ENCODE data around the gene FAM78A.
"Not testable (repeated sequence)": the region's sequence is repeated elsewhere in the genome, so short reads cannot be mapped to it uniquely, and the experiment has no call there.

FAM78A gene

DNA sequence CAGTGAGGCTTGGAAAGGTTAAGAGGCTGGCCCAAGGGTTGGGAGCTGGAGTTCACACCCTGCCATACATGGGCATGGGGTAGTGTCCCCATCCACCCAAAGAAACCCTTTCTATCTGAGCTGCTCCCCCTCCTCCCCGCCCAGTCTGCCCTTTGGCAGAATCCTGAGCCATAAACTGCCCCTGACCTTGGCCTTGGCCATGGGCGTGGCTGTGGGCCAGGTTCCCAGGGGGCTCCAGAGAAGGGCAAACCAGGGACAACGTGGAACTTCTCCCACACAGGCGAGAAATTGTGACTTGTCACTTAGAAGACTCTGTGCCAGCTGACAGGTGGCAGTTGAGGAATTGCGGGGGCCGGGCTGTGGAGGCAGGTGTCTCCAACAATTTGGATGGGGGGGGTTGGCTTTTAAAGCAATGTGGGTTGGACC, 4.8 kb downstream of the FAM78A start:
- FAIRE-seq = no peak
- no peak for TF ChIP-seq POLR2A (IDR thresholded peaks at IDR 0.05; ENCODE audit: low read depth, low read length)

GRCh38 chr9:131271016-131271273, 5.4 kb downstream of the FAM78A start:
- FAIRE-seq; DNase-seq (ENCODE audit: insufficient read length, low spot score): not testable (repeated sequence)

More for the DNA sequence above, 4.8 kb downstream of the FAM78A start:
- DNase-seq (ENCODE audit: insufficient read length, low spot score) = no peak

DNA sequence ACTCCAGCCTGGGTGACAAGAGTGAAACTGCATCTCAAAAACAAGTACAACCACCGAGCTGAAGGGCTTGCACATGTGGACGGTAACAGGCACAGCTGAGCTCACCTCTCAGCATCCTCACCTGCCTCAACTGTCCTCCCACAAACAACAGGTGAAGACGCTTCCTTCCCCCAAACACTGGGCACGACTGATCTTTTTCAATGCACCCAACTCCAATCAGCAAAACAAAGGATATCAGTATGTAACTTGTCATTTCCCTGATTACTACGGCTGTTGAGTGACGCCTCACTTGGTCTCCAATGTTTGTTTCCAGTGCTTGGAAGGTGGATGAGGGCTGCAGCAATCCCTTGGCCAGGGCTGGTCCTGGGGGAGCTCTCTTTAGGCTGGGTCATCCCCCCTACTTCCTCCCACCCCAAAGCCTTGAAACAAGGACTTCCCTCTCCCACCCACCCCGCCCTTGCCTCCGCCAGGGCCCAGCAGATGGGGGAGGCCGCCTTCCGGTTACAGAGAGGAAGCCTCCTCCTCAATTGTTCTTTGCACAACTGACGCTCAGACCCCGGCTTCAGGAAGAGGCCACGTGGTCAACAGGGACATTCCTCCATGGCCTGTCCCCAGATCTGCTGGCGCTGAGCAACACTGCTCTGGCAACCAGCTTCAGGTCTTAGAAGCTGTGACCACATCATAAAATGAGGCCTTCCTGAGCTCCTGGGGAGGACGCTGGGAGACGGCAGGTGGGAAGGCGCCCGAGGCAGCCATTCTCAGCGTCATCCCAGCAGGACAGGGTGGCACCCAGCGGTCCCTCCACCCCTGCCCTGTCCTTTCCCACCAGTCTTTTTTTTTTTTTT, 5.9 kb downstream of the FAM78A start:
- DNase-seq (ENCODE audit: insufficient read length, low spot score) (no peak), FAIRE-seq (no peak)
- TF ChIP-seq POLR2A (IDR thresholded peaks at IDR 0.05; ENCODE audit: low read depth, low read length) = no peak

- no peak for DNase-seq (ENCODE audit: insufficient read length, low spot score)
- no peak for TF ChIP-seq POLR2A (IDR thresholded peaks at IDR 0.05; ENCODE audit: low read depth, low read length)
- no peak for FAIRE-seq
Observed at GRCh38 chr9:131266266-131267229, 9.8 kb downstream of the FAM78A start.

- TF ChIP-seq POLR2A (IDR thresholded peaks at IDR 0.05; ENCODE audit: low read depth, low read length) = no peak
- FAIRE-seq (no peak), DNase-seq (ENCODE audit: insufficient read length, low spot score) (no peak)
Observed at GRCh38 chr9:131264231-131264630, 12.1 kb downstream of the FAM78A start.

- FAIRE-seq (no peak), DNase-seq (ENCODE audit: insufficient read length, low spot score) (no peak)
- no peak for TF ChIP-seq POLR2A (IDR thresholded peaks at IDR 0.05; ENCODE audit: low read depth, low read length)
Observed at GRCh38 chr9:131263701-131264100, 12.6 kb downstream of the FAM78A start.

DNA sequence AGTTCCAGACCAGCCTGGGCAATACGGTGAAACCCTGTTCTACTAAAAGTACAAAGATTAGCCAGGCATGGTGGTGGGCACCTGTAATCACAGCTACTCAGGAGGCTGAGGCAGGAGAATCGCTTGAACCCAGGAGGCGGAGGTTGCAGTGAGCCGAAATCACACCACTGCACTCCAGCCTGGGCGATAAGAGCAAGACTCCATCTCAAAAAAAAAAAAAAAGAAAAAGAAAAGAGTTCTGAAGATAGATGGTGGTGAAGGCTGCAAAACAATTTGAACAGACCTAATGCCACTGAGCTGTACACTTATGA, 13.3 kb downstream of the FAM78A start:
- not testable (repeated sequence) for FAIRE-seq

DNA sequence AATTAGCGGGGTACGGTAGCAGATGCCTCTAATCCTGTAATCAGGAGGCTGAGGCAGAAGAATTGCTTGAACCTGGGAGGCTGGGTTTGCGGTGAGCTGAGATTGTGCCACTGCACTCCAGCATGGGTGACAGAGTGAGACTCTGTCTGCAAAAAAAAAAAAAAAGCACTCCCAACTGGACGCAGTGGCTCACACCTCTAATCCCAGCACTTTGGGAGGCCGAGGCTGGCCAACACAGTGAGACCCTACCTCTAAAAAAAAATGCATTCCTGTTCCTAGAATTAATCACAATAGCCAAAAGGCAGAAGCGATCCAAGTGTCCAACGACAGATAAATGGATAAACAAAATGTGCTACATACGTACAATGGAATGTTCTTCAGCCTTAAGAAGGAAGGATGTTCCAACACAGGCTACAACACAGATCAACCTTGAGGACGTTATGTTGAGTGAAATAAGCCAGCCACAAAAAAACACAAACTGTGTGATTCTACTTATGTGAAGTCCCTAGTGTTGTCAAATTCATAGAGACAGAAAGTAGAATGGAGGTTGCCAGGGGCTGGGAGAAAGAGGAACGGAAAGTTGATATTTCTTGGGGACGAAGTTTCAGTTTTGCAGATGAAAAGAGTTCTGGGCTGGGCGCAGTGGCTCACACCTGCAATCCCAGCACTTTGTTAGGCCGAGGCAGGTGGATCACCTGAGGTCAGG, 13.8 kb downstream of the FAM78A start:
- TF ChIP-seq POLR2A (IDR thresholded peaks at IDR 0.05; ENCODE audit: low read depth, low read length) = no peak
- FAIRE-seq (no peak), DNase-seq (ENCODE audit: insufficient read length, low spot score) (no peak)

More for the DNA sequence above, 13.3 kb downstream of the FAM78A start:
- not testable (repeated sequence) for DNase-seq (ENCODE audit: insufficient read length, low spot score)

GRCh38 chr9:131260751-131261452, 15.4 kb downstream of the FAM78A start:
- FAIRE-seq = no peak
- TF ChIP-seq POLR2A (IDR thresholded peaks at IDR 0.05; ENCODE audit: low read depth, low read length) = no peak
- DNase-seq (ENCODE audit: insufficient read length, low spot score) = no peak

DNA sequence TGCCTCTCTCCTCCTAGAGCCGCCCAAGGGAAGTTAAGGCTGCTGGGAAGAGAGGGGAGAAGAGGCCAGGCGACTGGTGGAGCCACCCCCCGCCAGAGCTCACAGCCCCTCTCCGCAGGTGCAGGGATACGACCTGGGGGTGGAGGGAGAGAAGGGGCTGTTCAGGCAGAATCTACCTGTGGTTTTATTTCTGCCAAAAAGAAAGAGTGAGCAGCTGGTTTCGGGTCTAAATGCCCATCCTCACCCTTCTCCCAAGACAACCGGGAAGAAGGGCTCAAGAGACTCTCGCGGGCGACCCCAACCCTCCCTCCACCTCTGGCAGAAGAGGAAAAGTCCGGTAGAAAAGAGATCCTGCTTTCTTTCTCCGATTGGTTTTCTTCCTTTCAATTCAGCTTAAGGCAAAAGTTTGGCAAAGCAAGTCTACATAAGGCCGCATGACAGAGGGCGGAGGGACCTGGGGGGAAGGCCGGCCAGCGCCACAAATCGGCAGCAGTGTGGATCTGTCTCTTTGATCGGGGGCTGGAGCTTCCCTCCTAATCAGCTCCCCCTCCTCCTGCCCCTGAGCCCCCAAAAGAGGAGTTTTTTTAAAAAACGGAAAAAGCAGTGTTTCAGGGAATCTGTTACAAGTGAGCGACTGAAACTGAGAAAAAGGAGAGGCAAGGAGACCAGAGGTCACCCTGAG, 16.3 kb downstream of the FAM78A start:
- TF ChIP-seq POLR2A (IDR thresholded peaks at IDR 0.05; ENCODE audit: low read depth, low read length) = no peak
- no peak for FAIRE-seq
- no peak for DNase-seq (ENCODE audit: insufficient read length, low spot score)

DNA sequence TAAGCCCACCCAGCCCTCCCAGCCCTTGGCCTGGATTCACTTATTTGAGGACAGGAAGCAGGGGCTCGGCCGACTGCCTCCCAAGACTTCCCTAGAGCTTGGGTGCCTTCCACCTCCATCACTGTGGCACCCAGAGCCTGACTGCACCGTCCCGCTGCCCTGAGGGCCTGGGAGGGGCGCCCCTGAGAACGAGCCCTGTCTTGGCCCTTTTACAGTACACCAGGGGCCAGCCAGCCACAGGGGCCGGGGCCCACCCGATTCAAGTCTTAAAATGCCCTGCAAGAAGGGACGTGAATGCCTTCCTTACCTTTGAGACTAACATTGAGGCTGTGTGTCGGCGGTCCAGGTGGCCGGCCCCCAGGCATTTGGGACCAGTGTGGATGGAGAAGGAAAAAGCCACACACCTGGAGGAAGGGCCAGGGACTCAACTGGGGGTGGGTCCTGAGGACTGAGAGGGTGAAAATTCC, 16.8 kb downstream of the FAM78A start:
- no peak for TF ChIP-seq POLR2A (IDR thresholded peaks at IDR 0.05; ENCODE audit: low read depth, low read length)
- FAIRE-seq = no peak
- DNase-seq (ENCODE audit: insufficient read length, low spot score) = no peak

GRCh38 chr9:131258698-131259431, 17.4 kb downstream of the FAM78A start:
- FAIRE-seq (no peak), DNase-seq (ENCODE audit: insufficient read length, low spot score) (no peak)
- no peak for TF ChIP-seq POLR2A (IDR thresholded peaks at IDR 0.05; ENCODE audit: low read depth, low read length)

All from H54 (cell line).